HEK293T (cell line): Measurements from ENCODE around the gene ADCY2.

Experiments used
- CTCF ChIA-PET: fragments of 350-600 bp; formaldehyde crosslinking; extraction: SDS; loops from one replicate; lab custom pipeline; 2021; ENCODE audit warnings: antibody characterized with exemption, inconsistent platforms; lab: Yijun Ruan, JAX
- POLR2A ChIA-PET: fragments of 350-600 bp; formaldehyde crosslinking; extraction: SDS; loops from one replicate; lab custom pipeline; 2020; ENCODE audit warnings: antibody characterized with exemption, inconsistent platforms; lab: Yijun Ruan, JAX
- DNase-seq: peaks from one replicate; pipeline ENCODE4 v3.0.0; 2012; ENCODE audit warnings: mixed read lengths; ENCODE audit errors: extremely low spot score
- ARNT ChIP-seq: fragments of 450-650 bp; IDR thresholded peaks from 2 replicates; pipeline ENCODE4 v1.6.1; 2017; ENCODE audit warnings: mild to moderate bottlenecking
- BHLHE40 ChIP-seq: fragments of 450-650 bp; IDR thresholded peaks from 2 replicates; pipeline ENCODE4 v1.6.1; 2016; ENCODE audit warnings: mild to moderate bottlenecking, moderate library complexity, borderline replicate concordance
- CTBP1 ChIP-seq: fragments of 450-650 bp; IDR thresholded peaks from 2 replicates; pipeline ENCODE4 v1.6.1; 2016; ENCODE audit warnings: borderline replicate concordance
- ELF4 ChIP-seq: fragments of 450-650 bp; IDR thresholded peaks from 2 replicates; pipeline ENCODE4 v1.6.1; 2017; ENCODE audit warnings: antibody characterized with exemption
- FOXA1 ChIP-seq: fragments of 450-650 bp; IDR thresholded peaks from 2 replicates; pipeline ENCODE4 v1.6.1; 2016; ENCODE audit warnings: mild to moderate bottlenecking
- FOXK2 ChIP-seq: fragments of 450-650 bp; IDR thresholded peaks from 2 replicates; pipeline ENCODE4 v1.6.1; 2016; ENCODE audit warnings: mild to moderate bottlenecking
- FOXM1 ChIP-seq: fragments of 450-650 bp; IDR thresholded peaks from 2 replicates; pipeline ENCODE4 v1.6.1; 2017; ENCODE audit warnings: mild to moderate bottlenecking, borderline replicate concordance
- HDGF ChIP-seq: fragments of 450-650 bp; IDR thresholded peaks from 2 replicates; pipeline ENCODE4 v1.6.1; 2017; ENCODE audit warnings: antibody characterized with exemption, borderline replicate concordance
- L3MBTL2 ChIP-seq: fragments of 450-650 bp; conservative IDR thresholded peaks from 2 replicates; pipeline ENCODE4 v1.6.1; 2016; ENCODE audit warnings: mild to moderate bottlenecking
- LEF1 ChIP-seq: fragments of 450-650 bp; IDR thresholded peaks from 2 replicates; pipeline ENCODE4 v1.6.1; 2017; ENCODE audit warnings: mild to moderate bottlenecking, borderline replicate concordance
- NFRKB ChIP-seq: fragments of 450-650 bp; IDR thresholded peaks from 2 replicates; pipeline ENCODE4 v1.6.1; 2016; ENCODE audit warnings: mild to moderate bottlenecking, moderate library complexity
- PKNOX1 ChIP-seq: fragments of 450-650 bp; IDR thresholded peaks from 2 replicates; pipeline ENCODE4 v1.6.1; 2016
- SP1 ChIP-seq: fragments of 450-650 bp; IDR thresholded peaks from 2 replicates; pipeline ENCODE4 v1.6.1; 2017
- SUZ12 ChIP-seq: fragments of 450-650 bp; IDR thresholded peaks from 2 replicates; pipeline ENCODE4 v1.6.1; 2016; ENCODE audit warnings: mild to moderate bottlenecking
- TARDBP ChIP-seq: fragments of 450-650 bp; IDR thresholded peaks from 2 replicates; pipeline ENCODE4 v1.6.1; 2016
- ZNF384 ChIP-seq: fragments of 450-650 bp; IDR thresholded peaks from 2 replicates; pipeline ENCODE4 v1.6.1; 2016

The ADCY2 gene

DNA sequence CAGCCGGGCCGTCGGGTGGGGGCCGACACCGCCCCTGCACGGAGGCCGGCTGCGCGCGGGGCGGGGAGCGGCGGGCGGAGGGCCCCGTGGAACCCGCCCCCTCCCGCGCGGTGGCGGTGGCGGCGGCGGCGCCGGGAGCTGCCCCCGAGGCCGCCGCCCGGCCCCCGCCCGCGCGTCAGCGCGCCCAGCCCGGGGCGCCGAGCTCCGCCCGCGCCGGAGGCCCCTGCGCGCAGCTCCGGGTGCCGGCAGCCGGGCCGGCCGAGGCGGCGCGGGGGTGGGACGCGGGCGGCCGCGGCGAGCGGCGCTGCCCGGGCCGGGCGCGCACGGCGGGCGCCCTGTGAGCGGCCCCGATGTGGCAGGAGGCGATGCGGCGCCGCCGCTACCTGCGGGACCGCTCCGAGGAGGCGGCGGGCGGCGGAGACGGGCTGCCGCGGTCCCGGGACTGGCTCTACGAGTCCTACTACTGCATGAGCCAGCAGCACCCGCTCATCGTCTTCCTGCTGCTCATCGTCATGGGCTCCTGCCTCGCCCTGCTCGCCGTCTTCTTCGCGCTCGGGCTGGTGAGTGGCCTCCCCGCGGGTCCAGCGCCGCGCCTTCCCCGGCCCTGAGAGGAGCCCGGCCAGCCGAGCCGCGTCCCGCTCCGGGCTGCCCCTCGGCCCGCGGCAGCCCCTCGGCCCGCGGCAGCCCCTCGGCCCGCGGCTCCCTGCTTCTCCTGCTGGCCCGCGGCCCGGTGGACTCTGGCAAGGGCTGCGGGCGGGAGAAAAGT, at the start of gene ADCY2:
ADCY2 (plus strand) TSS at position 192 of the 766 bp plus-strand sequence; CDS start at position 351, 159 bp downstream.
- DNase-seq = peak; percentile 18
- TF ChIP-seq PKNOX1 (no peak), HDGF (no peak), SP1 (no peak)
- ChIA-PET POLR2A (no interaction called here), CTCF (no interaction called here)

- DNase-seq = no peak
- CTCF ChIA-PET = no interaction called here
- POLR2A ChIA-PET = no interaction called here
- TF ChIP-seq FOXK2 = no peak
- TF ChIP-seq SUZ12 = no peak
- no peak for TF ChIP-seq LEF1
- TF ChIP-seq L3MBTL2 = no peak
- TF ChIP-seq FOXM1 = no peak
- no peak for TF ChIP-seq ELF4
- no peak for TF ChIP-seq PKNOX1
- no peak for TF ChIP-seq HDGF
- no peak for TF ChIP-seq SP1
- TF ChIP-seq ARNT = no peak
- TF ChIP-seq BHLHE40 = no peak
- no peak for TF ChIP-seq ZNF384
- no peak for TF ChIP-seq NFRKB
- no peak for TF ChIP-seq CTBP1
- no peak for TF ChIP-seq TARDBP
- no peak for TF ChIP-seq FOXA1
Measured at GRCh38 chr5:7347377-7347776, 48.6 kb upstream of the ADCY2 start.

GRCh38 chr5:7348168-7348854, 47.6 kb upstream of the ADCY2 start:
- no peak for TF ChIP-seq NFRKB
- no peak for TF ChIP-seq SP1
- ChIA-PET CTCF (interaction anchor here (0.5 kb wide), 1 partner anchor 788 kb away, joined by 3 read pairs; no protein-coding TSS in a partner anchor), POLR2A (no interaction called here)
- no peak for DNase-seq

DNA sequence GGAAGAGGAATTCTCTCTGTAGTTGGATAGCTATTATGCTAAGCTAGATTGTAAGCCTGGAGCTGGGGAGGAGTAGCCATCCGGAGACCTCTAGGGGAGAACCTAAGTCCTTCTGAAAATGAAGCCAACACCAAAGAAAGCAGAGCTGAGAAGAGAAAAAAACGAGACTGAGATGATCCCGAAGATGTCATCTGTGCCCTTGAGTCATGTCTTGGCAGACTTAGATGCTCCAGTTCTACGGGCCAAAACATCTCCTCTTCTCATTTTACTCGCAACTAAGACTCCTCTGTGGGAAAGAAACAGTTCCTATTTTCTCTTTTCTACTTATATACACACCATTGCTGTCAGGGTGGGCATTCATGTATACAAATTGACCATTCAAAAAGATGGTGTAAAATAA, 34.3 kb upstream of the ADCY2 start:
- ChIA-PET POLR2A (no interaction called here), CTCF (no interaction called here)
- no peak for DNase-seq
- no peak for TF ChIP-seq LEF1
- no peak for TF ChIP-seq NFRKB
- no peak for TF ChIP-seq SUZ12
- TF ChIP-seq TARDBP = no peak
- TF ChIP-seq BHLHE40 = no peak
- no peak for TF ChIP-seq FOXA1
- no peak for TF ChIP-seq ZNF384
- no peak for TF ChIP-seq FOXM1

GRCh38 chr5:7363067-7363677, 32.8 kb upstream of the ADCY2 start:
- no peak for DNase-seq
- ChIA-PET CTCF (interaction anchor here (0.6 kb wide), 1 partner anchor 340 kb away, joined by 3 read pairs; no protein-coding TSS in a partner anchor), POLR2A (no interaction called here)
- TF ChIP-seq CTBP1 (no peak), ARNT (no peak), FOXK2 (no peak), HDGF (no peak), NFRKB (no peak), LEF1 (no peak), FOXA1 (no peak), ZNF384 (no peak), BHLHE40 (no peak), SUZ12 (no peak), FOXM1 (no peak), SP1 (no peak), L3MBTL2 (no peak), TARDBP (no peak), ELF4 (no peak), PKNOX1 (no peak)

GRCh38 chr5:7364226-7364875, 31.6 kb upstream of the ADCY2 start:
- POLR2A ChIA-PET = no interaction called here
- TF ChIP-seq LEF1 = no peak
- CTCF ChIA-PET = interaction anchor here (0.6 kb wide), 1 partner anchor 836 kb away, joined by 3 read pairs; no protein-coding TSS in a partner anchor
- no peak for DNase-seq
